Measurements from ENCODE around the gene URB1.

URB1 gene

GRCh38 chr21:32298658-32299081 is 94.1 kb downstream of the URB1 start, which contains the start of gene MRAP:
MRAP (plus strand) TSS chr21:32298855; CDS start chr21:32298972, 117 bp downstream.
- DNase-seq (ENCODE audit: low spot score), result no peak
- H3K27ac ChIP-seq, result no peak within 1 kb of the TSS
- ChIA-PET CTCF (interaction anchor here (0.6 to 0.7 kb wide), 2 partner anchors 165 to 1189 kb away, joined by 3 read pairs; no protein-coding TSS in a partner anchor), POLR2A (ENCODE audit: low non-redundant PET) (no interaction called here)
- TF ChIP-seq CTCF (conservative IDR thresholded peaks at IDR 0.05; ENCODE audit: low read depth), result no peak

- POLR2A ChIA-PET (ENCODE audit: low non-redundant PET), result no interaction called here
- no peak for TF ChIP-seq CTCF (conservative IDR thresholded peaks at IDR 0.05; ENCODE audit: low read depth)
- no peak for DNase-seq (ENCODE audit: low spot score)
- no peak overlapping the region for H3K27ac ChIP-seq
- CTCF ChIA-PET, result no interaction called here
Observed at GRCh38 chr21:32298148-32298559, 94.7 kb downstream of the URB1 start.

GRCh38 chr21:32297449-32297848 is 95.4 kb downstream of the URB1 start:
- ChIA-PET POLR2A (ENCODE audit: low non-redundant PET) (no interaction called here), CTCF (no interaction called here)
- no peak for DNase-seq (ENCODE audit: low spot score)
- H3K27ac ChIP-seq, result no peak overlapping the region
- no peak for TF ChIP-seq CTCF (conservative IDR thresholded peaks at IDR 0.05; ENCODE audit: low read depth)

GRCh38 chr21:32285476-32285875 is 107.3 kb downstream of the URB1 start:
- no peak for DNase-seq (ENCODE audit: low spot score)
- ChIA-PET CTCF (no interaction called here), POLR2A (ENCODE audit: low non-redundant PET) (no interaction called here)
- no peak for TF ChIP-seq CTCF (conservative IDR thresholded peaks at IDR 0.05; ENCODE audit: low read depth)
- no peak overlapping the region for H3K27ac ChIP-seq

- ChIA-PET CTCF (no interaction called here), POLR2A (ENCODE audit: low non-redundant PET) (no interaction called here)
Observed at GRCh38 chr21:32282992-32283391, 109.8 kb downstream of the URB1 start.

GRCh38 chr21:32281531-32281930 is 111.3 kb downstream of the URB1 start:
- ChIA-PET CTCF (no interaction called here), POLR2A (ENCODE audit: low non-redundant PET) (no interaction called here)
- H3K27ac ChIP-seq, result no peak overlapping the region
- TF ChIP-seq CTCF (conservative IDR thresholded peaks at IDR 0.05; ENCODE audit: low read depth), result no peak
- no peak for DNase-seq (ENCODE audit: low spot score)

More at GRCh38 chr21:32282992-32283391, 109.8 kb downstream of the URB1 start:
- H3K27ac ChIP-seq, result no peak overlapping the region
- no peak for TF ChIP-seq CTCF (conservative IDR thresholded peaks at IDR 0.05; ENCODE audit: low read depth)
- no peak for DNase-seq (ENCODE audit: low spot score)

GRCh38 chr21:32279377-32279680 is 113.5 kb downstream of the URB1 start:
- no peak for DNase-seq (ENCODE audit: low spot score)
- CTCF ChIA-PET, result interaction anchor here (0.6 kb wide), 1 partner anchor 721 kb away, joined by 6 read pairs; no protein-coding TSS in a partner anchor
- H3K27ac ChIP-seq, result peak overlapping the region; percentile 75
- POLR2A ChIA-PET (ENCODE audit: low non-redundant PET), result no interaction called here
- TF ChIP-seq CTCF (conservative IDR thresholded peaks at IDR 0.05; ENCODE audit: low read depth), result no peak
